Measurements from ENCODE around the gene UNC5C. TPM values are rescaled to one million over a fixed set of nuclear protein-coding genes. Genes with fewer than 3 reads are reported as not detected.

The UNC5C gene
- total RNA-seq, 1 donor from 2014 or later, result 15.5 TPM

GRCh38 chr4:95507147-95507546, 41.6 kb downstream of the UNC5C start:
- TF ChIP-seq CTCF (IDR thresholded peaks at IDR 0.05), result no peak
- no peak for DNase-seq (ENCODE audit: low spot score)
- no peak overlapping the region for H3K4me3 Mint-ChIP-seq (ENCODE audit: unreplicated experiment)
- peak overlapping the region; percentile 23 for H3K27ac Mint-ChIP-seq (ENCODE audit: unreplicated experiment)
- H3K27me3 Mint-ChIP-seq (ENCODE audit: low read depth), result no peaks in the 10 kb centered on the region
- peaks cover 48% of the 10 kb centered on the region for H3K4me1 Mint-ChIP-seq (ENCODE audit: low read depth)
- peaks cover 2% of the 10 kb centered on the region for H3K36me3 Mint-ChIP-seq (ENCODE audit: low read depth)
- H3K9me3 Mint-ChIP-seq (ENCODE audit: low read depth), result peaks cover 7% of the 10 kb centered on the region

DNA sequence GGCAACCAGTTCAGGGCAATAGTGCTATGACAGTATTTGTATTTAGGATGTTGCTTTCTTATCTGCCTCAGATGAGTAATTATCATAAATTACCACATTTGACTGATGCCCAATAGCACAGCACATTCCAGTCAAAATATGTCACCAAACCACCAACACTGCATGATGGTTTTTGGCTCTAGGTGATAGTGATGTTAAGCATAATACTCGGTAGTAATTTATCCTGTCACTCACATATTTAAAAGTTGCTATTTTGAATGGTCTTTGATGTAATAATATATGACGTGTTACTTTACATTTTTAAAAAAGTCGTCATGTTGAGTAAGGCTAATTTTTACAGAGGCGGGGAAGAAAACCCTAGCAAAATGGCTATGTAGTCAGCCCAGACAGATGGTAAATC, 42.5 kb downstream of the UNC5C start:
- H3K27ac Mint-ChIP-seq (ENCODE audit: unreplicated experiment), result no peak overlapping the region
- DNase-seq (ENCODE audit: low spot score), result no peak
- no peak overlapping the region for H3K4me3 Mint-ChIP-seq (ENCODE audit: unreplicated experiment)
- no peaks in the 10 kb centered on the region for H3K27me3 Mint-ChIP-seq (ENCODE audit: low read depth)
- no peak for TF ChIP-seq CTCF (IDR thresholded peaks at IDR 0.05)
- no peaks in the 10 kb centered on the region for H3K36me3 Mint-ChIP-seq (ENCODE audit: low read depth)
- peaks cover 48% of the 10 kb centered on the region for H3K4me1 Mint-ChIP-seq (ENCODE audit: low read depth)
- H3K9me3 Mint-ChIP-seq (ENCODE audit: low read depth), result peaks cover 7% of the 10 kb centered on the region

GRCh38 chr4:95505799-95506198, 43.0 kb downstream of the UNC5C start:
- H3K4me1 Mint-ChIP-seq (ENCODE audit: low read depth), result peaks cover 47% of the 10 kb centered on the region
- H3K4me3 Mint-ChIP-seq (ENCODE audit: unreplicated experiment), result no peak overlapping the region
- DNase-seq (ENCODE audit: low spot score), result no peak
- peak overlapping the region; percentile 28 for H3K27ac Mint-ChIP-seq (ENCODE audit: unreplicated experiment)
- H3K9me3 Mint-ChIP-seq (ENCODE audit: low read depth), result peaks cover 7% of the 10 kb centered on the region
- no peaks in the 10 kb centered on the region for H3K36me3 Mint-ChIP-seq (ENCODE audit: low read depth)
- no peak for TF ChIP-seq CTCF (IDR thresholded peaks at IDR 0.05)
- no peaks in the 10 kb centered on the region for H3K27me3 Mint-ChIP-seq (ENCODE audit: low read depth)

DNA sequence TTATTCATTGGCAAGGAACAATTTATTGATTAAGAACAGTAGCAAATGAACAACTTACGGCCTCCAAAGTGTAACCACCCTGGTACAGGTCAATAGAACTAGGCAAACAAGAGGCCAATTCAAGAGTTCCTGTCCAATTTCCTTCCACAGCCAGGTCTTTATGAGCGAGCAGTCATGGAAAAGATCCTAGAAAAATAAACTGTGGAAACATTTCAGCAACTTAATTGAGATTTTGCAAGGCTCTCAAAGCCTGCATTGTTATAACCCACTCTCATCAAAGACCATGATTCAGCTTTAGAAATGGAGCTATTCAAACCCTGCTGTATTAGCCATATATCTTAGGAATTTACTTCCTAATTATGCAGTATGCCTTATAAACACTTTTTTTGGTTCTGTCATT, 43.6 kb downstream of the UNC5C start:
- H3K4me1 Mint-ChIP-seq (ENCODE audit: low read depth), result peaks cover 51% of the 10 kb centered on the region
- TF ChIP-seq CTCF (IDR thresholded peaks at IDR 0.05), result no peak
- DNase-seq (ENCODE audit: low spot score), result no peak
- peak overlapping the region; percentile 28 for H3K27ac Mint-ChIP-seq (ENCODE audit: unreplicated experiment)
- no peak overlapping the region for H3K4me3 Mint-ChIP-seq (ENCODE audit: unreplicated experiment)
- H3K36me3 Mint-ChIP-seq (ENCODE audit: low read depth), result no peaks in the 10 kb centered on the region
- H3K9me3 Mint-ChIP-seq (ENCODE audit: low read depth), result peaks cover 7% of the 10 kb centered on the region
- H3K27me3 Mint-ChIP-seq (ENCODE audit: low read depth), result no peaks in the 10 kb centered on the region

DNA sequence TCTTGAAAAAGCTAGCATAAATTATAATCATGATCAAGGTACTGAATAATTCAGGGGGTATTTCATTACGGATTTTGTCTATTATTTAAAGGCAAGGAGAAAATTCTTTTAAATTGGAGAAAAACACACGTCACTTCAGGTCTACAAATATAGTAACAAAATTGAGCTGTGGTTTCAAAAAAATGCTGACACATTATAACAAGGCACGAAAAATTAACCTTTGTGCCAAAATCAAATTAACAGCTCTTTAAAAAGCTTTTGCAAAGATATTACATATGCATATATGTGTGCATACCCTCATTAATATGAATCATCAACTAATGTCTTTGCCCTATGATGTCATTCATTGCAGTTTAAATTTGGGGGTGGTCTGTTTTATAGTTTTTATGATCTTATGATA, 44.3 kb downstream of the UNC5C start:
- no peak for TF ChIP-seq CTCF (IDR thresholded peaks at IDR 0.05)
- peaks cover 52% of the 10 kb centered on the region for H3K4me1 Mint-ChIP-seq (ENCODE audit: low read depth)

More for the DNA sequence above, 44.3 kb downstream of the UNC5C start:
- Mint-ChIP-seq H3K9me3 (ENCODE audit: low read depth) (peaks cover 7% of the 10 kb centered on the region), H3K27ac (ENCODE audit: unreplicated experiment) (no peak overlapping the region), H3K4me3 (ENCODE audit: unreplicated experiment) (no peak overlapping the region), H3K27me3 (ENCODE audit: low read depth) (no peaks in the 10 kb centered on the region), H3K36me3 (ENCODE audit: low read depth) (no peaks in the 10 kb centered on the region)
- no peak for DNase-seq (ENCODE audit: low spot score)
